Lower lobe of right lung (tissue), 2 donors: Measurements from ENCODE around the gene AUTS2. TPM values are rescaled to one million over a fixed set of nuclear protein-coding genes. Genes with fewer than 3 reads are reported as not detected.

Source experiments
- ATAC-seq, 2 donors: fragments of 200-7000 bp; cut with Tn5 transposase; one replicate each; pipeline ENCODE4 v1.9.1; 2020 to 2022; ENCODE audit warnings: mild to moderate bottlenecking in 2 of 2, moderate library complexity in 2 of 2
- DNase-seq: peaks from one replicate; pipeline ENCODE4 v3.0.0-alpha.2; 2020
- H3K27ac ChIP-seq: fragments of 200-600 bp; one replicate; pipeline ENCODE4 v1.8.0; 2022
- H3K27me3 ChIP-seq: fragments of 200-600 bp; one replicate; pipeline ENCODE4 v1.8.0; 2022; ENCODE audit warnings: low read depth
- H3K36me3 ChIP-seq: fragments of 200-600 bp; one replicate; pipeline ENCODE4 v1.8.0; 2022; ENCODE audit warnings: mild to moderate bottlenecking
- H3K4me1 ChIP-seq: fragments of 200-600 bp; one replicate; pipeline ENCODE4 v1.8.0; 2022
- H3K4me3 ChIP-seq: fragments of 200-600 bp; one replicate; pipeline ENCODE4 v1.8.0; 2022; ENCODE audit warnings: mild to moderate bottlenecking
- H3K9me3 ChIP-seq: fragments of 200-600 bp; one replicate; pipeline ENCODE4 v1.8.0; 2022
- intact Hi-C: fragments of 100-400 bp; cut with DNase I; formaldehyde crosslinking; loops from one replicate; pipeline ENCODE4 v1.11.0; 2022
- total RNA-seq: library from RNA; stranded (reverse); fragmentation: NEBNext Ultra II Directional; extraction: Animal tissue kit (Norgen Biotek cat#: 25700); gene quantifications from one replicate; pipeline ENCODE4 v1.2.1, GENCODE V29; 2021
- TF ChIP-seq, protein P1 (sequence below): fragments of 200-600 bp; IDR thresholded peaks from one replicate; pipeline ENCODE4 v1.8.0; 2022; ENCODE audit warnings: antibody characterized with exemption, mild to moderate bottlenecking
- donor health status: DM: no; HTN: yes; CAD: no; lungs with severe emphysema.

AUTS2 gene
- total RNA-seq, 1 donor from 2014 or later = 45.7 TPM

DNA sequence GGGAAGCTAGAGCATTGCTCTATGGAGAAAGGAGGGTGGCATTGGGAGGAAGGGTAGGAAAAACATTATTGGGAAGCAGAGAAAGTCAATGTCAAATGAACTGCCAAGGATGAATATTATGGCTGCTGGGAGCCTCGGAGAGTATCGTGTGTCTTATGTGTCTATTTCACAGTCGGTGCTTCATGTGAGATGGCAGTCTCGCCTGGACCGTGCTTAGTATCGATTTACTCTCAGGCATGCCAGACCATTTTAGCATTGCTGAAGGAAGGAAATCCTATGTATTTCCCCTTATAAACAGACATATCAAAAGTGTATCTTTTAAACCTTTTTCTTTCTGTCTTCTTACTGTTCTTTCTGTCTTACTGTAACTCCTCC is 612.6 kb downstream of the AUTS2 start:
- Histone ChIP-seq H3K27me3 (no peaks in the 10 kb centered on the region), H3K4me3 (no peak overlapping the region), H3K9me3 (no peaks in the 10 kb centered on the region), H3K27ac (no peak overlapping the region), H3K36me3 (no peaks in the 10 kb centered on the region), H3K4me1 (no peaks in the 10 kb centered on the region)
- DNase-seq = no peak
- no peak for ATAC-seq
- TF ChIP-seq, protein P1, sequence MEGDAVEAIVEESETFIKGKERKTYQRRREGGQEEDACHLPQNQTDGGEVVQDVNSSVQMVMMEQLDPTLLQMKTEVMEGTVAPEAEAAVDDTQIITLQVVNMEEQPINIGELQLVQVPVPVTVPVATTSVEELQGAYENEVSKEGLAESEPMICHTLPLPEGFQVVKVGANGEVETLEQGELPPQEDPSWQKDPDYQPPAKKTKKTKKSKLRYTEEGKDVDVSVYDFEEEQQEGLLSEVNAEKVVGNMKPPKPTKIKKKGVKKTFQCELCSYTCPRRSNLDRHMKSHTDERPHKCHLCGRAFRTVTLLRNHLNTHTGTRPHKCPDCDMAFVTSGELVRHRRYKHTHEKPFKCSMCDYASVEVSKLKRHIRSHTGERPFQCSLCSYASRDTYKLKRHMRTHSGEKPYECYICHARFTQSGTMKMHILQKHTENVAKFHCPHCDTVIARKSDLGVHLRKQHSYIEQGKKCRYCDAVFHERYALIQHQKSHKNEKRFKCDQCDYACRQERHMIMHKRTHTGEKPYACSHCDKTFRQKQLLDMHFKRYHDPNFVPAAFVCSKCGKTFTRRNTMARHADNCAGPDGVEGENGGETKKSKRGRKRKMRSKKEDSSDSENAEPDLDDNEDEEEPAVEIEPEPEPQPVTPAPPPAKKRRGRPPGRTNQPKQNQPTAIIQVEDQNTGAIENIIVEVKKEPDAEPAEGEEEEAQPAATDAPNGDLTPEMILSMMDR = no peak
- intact Hi-C loops = no loop called here

DNA sequence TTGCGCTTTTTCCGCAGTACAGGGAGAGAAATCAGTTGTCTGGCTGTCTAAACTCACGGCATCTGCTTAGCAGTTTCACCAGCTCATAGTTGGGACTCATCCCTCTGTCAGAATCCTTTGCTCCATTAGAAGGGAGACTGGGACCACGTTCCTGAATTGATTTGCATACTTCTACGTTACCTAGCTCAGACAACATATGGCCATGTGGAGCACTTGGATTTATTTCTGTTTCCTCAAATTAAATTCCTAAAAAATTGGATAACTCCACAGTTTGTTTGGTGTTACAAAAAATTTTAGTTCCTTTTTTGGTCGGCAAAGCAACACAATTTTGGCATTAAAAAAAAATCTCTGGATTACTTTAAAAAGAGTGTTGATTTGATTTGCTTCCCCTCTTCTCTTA is 614.0 kb downstream of the AUTS2 start:
- H3K4me3 ChIP-seq = no peak overlapping the region
- intact Hi-C loops = no loop called here
- H3K27ac ChIP-seq = no peak overlapping the region
- TF ChIP-seq, protein P1 = no peak
- ATAC-seq (no peak), DNase-seq (no peak)
- no peaks in the 10 kb centered on the region for H3K27me3 ChIP-seq
- no peaks in the 10 kb centered on the region for H3K9me3 ChIP-seq
- H3K4me1 ChIP-seq = no peaks in the 10 kb centered on the region
- no peaks in the 10 kb centered on the region for H3K36me3 ChIP-seq

- Histone ChIP-seq H3K9me3 (no peaks in the 10 kb centered on the region), H3K27ac (no peak overlapping the region), H3K27me3 (no peaks in the 10 kb centered on the region), H3K4me3 (no peak overlapping the region), H3K4me1 (no peaks in the 10 kb centered on the region), H3K36me3 (no peaks in the 10 kb centered on the region)
- TF ChIP-seq, protein P1 = no peak
- intact Hi-C loops = no loop called here
- ATAC-seq = no peak
- no peak for DNase-seq
Observed at GRCh38 chr7:70214071-70214470, 615.8 kb downstream of the AUTS2 start.

DNA sequence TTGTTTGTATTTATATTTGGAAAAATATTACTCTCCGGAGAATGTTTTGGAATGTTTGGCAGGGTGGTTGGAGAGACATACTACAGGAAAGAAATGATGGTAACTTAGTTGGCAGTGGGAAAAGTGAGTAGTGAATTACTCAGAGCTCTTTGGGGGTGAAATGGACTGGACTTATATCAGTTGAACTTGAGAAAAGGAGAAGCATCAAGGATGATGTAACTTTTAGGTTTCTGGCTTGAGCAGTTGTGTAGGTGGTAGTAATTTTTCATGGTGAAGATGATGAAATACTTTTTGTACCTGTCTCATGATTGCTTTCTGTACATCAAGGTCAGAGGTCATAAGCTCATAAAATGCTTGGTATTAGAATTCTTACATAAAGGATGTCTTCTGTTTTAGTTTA is 617.2 kb downstream of the AUTS2 start:
- TF ChIP-seq, protein P1 = no peak
- intact Hi-C loops = no loop called here
- no peaks in the 10 kb centered on the region for H3K36me3 ChIP-seq
- H3K4me1 ChIP-seq = no peaks in the 10 kb centered on the region
- H3K4me3 ChIP-seq = no peak overlapping the region
- DNase-seq = no peak
- no peaks in the 10 kb centered on the region for H3K27me3 ChIP-seq
- ATAC-seq = no peak
- H3K27ac ChIP-seq = no peak overlapping the region
- H3K9me3 ChIP-seq = no peaks in the 10 kb centered on the region

DNA sequence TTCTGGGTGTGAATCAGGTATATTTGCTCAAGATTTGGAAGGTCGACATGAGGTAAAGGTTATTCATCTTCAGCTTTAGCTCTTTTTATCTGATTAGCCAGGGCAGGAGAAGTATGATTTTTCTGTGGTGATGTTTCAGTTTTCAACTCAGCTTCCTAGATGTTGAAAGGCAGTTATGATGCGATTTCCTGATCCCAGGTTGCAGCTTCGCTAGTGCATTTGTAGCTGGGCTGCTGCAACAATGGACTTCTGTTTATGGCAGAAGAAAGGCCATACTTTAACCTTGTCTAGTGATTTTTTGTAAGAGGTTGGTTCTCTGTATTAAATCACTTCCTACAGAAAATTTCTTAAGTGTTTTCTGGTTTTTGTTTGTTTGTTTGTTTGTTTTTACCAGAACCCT is 619.3 kb downstream of the AUTS2 start:
- Histone ChIP-seq H3K36me3 (no peaks in the 10 kb centered on the region), H3K9me3 (no peaks in the 10 kb centered on the region), H3K27ac (no peak overlapping the region), H3K27me3 (no peaks in the 10 kb centered on the region), H3K4me3 (no peak overlapping the region), H3K4me1 (no peaks in the 10 kb centered on the region)
- DNase-seq = no peak
- TF ChIP-seq, protein P1 = no peak
- intact Hi-C loops = no loop called here
- no peak for ATAC-seq

DNA sequence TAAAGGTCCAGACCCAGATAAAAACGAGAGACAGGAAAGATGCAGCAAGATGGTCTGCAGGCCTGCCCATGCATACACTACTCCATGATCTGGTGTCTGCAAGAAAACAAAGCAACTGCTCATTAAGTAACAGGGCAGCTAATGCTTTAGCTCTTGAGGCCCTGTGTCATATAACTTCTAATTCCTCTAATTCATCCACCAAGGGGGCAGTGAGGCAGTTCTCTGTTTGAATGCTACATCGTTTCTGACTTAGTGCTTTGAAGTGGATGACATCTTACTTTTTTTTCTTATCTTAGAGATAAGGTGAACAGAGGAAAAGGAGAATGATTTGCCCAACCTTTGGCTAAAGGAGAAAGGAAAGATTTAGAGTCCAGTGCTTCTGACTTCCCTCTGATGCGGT is 619.7 kb downstream of the AUTS2 start:
- ATAC-seq (no peak), DNase-seq (no peak)
- no peak overlapping the region for H3K27ac ChIP-seq
- intact Hi-C loops = no loop called here
- no peaks in the 10 kb centered on the region for H3K9me3 ChIP-seq
- H3K4me1 ChIP-seq = no peaks in the 10 kb centered on the region
- H3K4me3 ChIP-seq = no peak overlapping the region
- no peaks in the 10 kb centered on the region for H3K36me3 ChIP-seq
- no peaks in the 10 kb centered on the region for H3K27me3 ChIP-seq
- TF ChIP-seq, protein P1 = no peak
